K562 (cell line): Measurements from ENCODE around the gene MMAB. TPM values are rescaled to one million over a fixed set of nuclear protein-coding genes. Genes with fewer than 3 reads are reported as not detected.

Experiments used
- ATAC-seq: fragments of 200-7000 bp; cut with Tn5 transposase; 3 replicates; pipeline ENCODE4 v1.9.1; 2020; ENCODE audit warnings: moderate library complexity
- BruUV-seq: library from RNA; stranded (reverse); fragments of 400-500 nt; replicated peaks from 2 replicates; lab custom pipeline; 2021; lab: Mats Ljungman, UMichigan
- CTCF ChIA-PET: fragments of 300-600 bp; formaldehyde crosslinking; extraction: SDS; loops from one replicate; lab custom pipeline; 2021; ENCODE audit warnings: low intra/inter-chr PET ratio; lab: Yijun Ruan, JAX
- POLR2A ChIA-PET: fragments of 300-600, 350-650 bp; sonication (Branson Sonifier 250); formaldehyde crosslinking; extraction: SDS; loops from one replicate; lab custom pipeline; 2021; ENCODE audit warnings: antibody characterized with exemption, inconsistent platforms; lab: Yijun Ruan, JAX
- DNase-seq, 4 experiments: peaks; one replicate each; pipeline versions ENCODE4 v3.0.0 to v3.0.0-alpha.2; 2011 to 2018; ENCODE audit warnings: low spot score in 3 of 4, mixed read lengths in 3 of 4; ENCODE audit errors: extremely low read depth in 1 of 4
- FAIRE-seq: peaks from 2 replicates; lab custom pipeline; 2011; peaks lifted over from hg19 to GRCh38; lab: Jason Lieb, UNC
- H2AFZ ChIP-seq: 2 replicates; pipeline ENCODE4 v1.6.0; 2011; ENCODE audit warnings: low read depth, low read length, control low read depth, inconsistent platforms
- H3K27ac ChIP-seq: fragments of 200-600 bp; 3 replicates; pipeline ENCODE4 v1.8.0; 2011; ENCODE audit warnings: low read depth, mild to moderate bottlenecking, control low read depth, inconsistent platforms, low read length, moderate library complexity, mixed read lengths; ENCODE audit errors: extremely low read depth
- H3K27me3 ChIP-seq, 2 experiments: fragments of 300-600 bp in 1 of 2; 2 replicates in 1 of 2; 3 replicates in 1 of 2; pipeline versions ENCODE4 v1.6.0 to v1.8.0; 2011; ENCODE audit warnings: inconsistent platforms in 2 of 2, low read length in 2 of 2, mild to moderate bottlenecking in 1 of 2, mixed read lengths in 1 of 2, moderate library complexity in 1 of 2; ENCODE audit not compliant: control insufficient read depth in 2 of 2, insufficient read depth in 2 of 2
- H3K36me3 ChIP-seq: fragments of 300-600 bp; 3 replicates; pipeline ENCODE4 v1.8.0; 2011; ENCODE audit warnings: mild to moderate bottlenecking, low read length, inconsistent platforms; ENCODE audit not compliant: control insufficient read depth, insufficient read depth
- H3K4me1 ChIP-seq, 2 experiments: fragments of 200-600 bp in 1 of 2; replicated peaks in 1 of 2; 2 replicates in 1 of 2; 3 replicates in 1 of 2; pipeline versions ENCODE4 v1.5.1 to v1.8.0; 2011; ENCODE audit warnings: inconsistent platforms in 2 of 2, low read length in 2 of 2, mild to moderate bottlenecking in 1 of 2, mixed read lengths in 1 of 2, moderate library complexity in 1 of 2; ENCODE audit not compliant: control insufficient read depth in 2 of 2, insufficient read depth in 2 of 2
- H3K4me2 ChIP-seq: 2 replicates; pipeline ENCODE4 v1.6.1; 2011; ENCODE audit warnings: low read length, control low read depth, inconsistent platforms, mixed read lengths; ENCODE audit not compliant: insufficient read depth
- H3K4me3 ChIP-seq: fragments of 200-600 bp; sonication (generic), shearing (Covaris generic); 2 replicates; pipeline ENCODE4 v1.5.1; 2016; ENCODE audit warnings: control low read depth, inconsistent platforms
- H3K79me2 ChIP-seq: fragments of 200-600 bp; 3 replicates; pipeline ENCODE4 v1.8.0; 2011; ENCODE audit warnings: low read length, inconsistent platforms; ENCODE audit not compliant: control insufficient read depth, insufficient read depth
- H3K9ac ChIP-seq, 2 experiments: 2 replicates each; pipeline versions ENCODE4 v1.6.0 to v1.6.1; 2011; ENCODE audit warnings: low read depth in 2 of 2, low read length in 2 of 2, control low read depth in 1 of 2, inconsistent platforms in 1 of 2, mild to moderate bottlenecking in 1 of 2, mixed read lengths in 1 of 2; ENCODE audit not compliant: insufficient read depth in 1 of 2
- H3K9me1 ChIP-seq: one replicate; pipeline ENCODE4 v1.6.0; 2011; ENCODE audit warnings: inconsistent platforms, mild to moderate bottlenecking, low read length, moderate library complexity; ENCODE audit not compliant: control insufficient read depth, insufficient read depth
- H3K9me3 ChIP-seq: replicated peaks from 2 replicates; pipeline ENCODE4 v1.5.1; 2011; ENCODE audit warnings: low read depth, low read length, inconsistent platforms; ENCODE audit not compliant: control insufficient read depth, insufficient read depth
- H4K20me1 ChIP-seq: replicated peaks from 2 replicates; pipeline ENCODE4 v1.6.1; 2011; ENCODE audit warnings: low read length, inconsistent platforms, mixed read lengths; ENCODE audit not compliant: control insufficient read depth, insufficient read depth
- BCOR ChIP-seq: fragments of 450-650 bp; IDR thresholded peaks from 2 replicates; pipeline ENCODE4 v1.6.1; 2016
- E2F3 ChIP-seq: fragments of 250-450 bp; sonication (Bioruptor Pico); IDR thresholded peaks from 2 replicates; pipeline ENCODE4 v1.4.0; 2020; ENCODE audit warnings: mild to moderate bottlenecking
- FOXK1 ChIP-seq: sonication (generic); formaldehyde crosslinking; IDR thresholded peaks from 2 replicates; pipeline ENCODE4 v1.8.0; 2022; ENCODE audit warnings: missing genetic modification reagents, mild to moderate bottlenecking, borderline replicate concordance
- HDAC2 ChIP-seq: fragments of 450-650 bp; IDR thresholded peaks from 2 replicates; pipeline ENCODE4 v1.6.1; 2016; ENCODE audit warnings: mild to moderate bottlenecking
- HMG20A ChIP-seq: fragments of 450-650 bp; formaldehyde crosslinking; conservative IDR thresholded peaks from 2 replicates; pipeline ENCODE4 v1.4.0; 2020; ENCODE audit warnings: mild to moderate bottlenecking, mixed read lengths
- ILF3 ChIP-seq: fragments of 450-650 bp; IDR thresholded peaks from 2 replicates; pipeline ENCODE4 v1.6.1; 2018; ENCODE audit warnings: antibody characterized with exemption, mild to moderate bottlenecking, moderate library complexity, borderline replicate concordance
- JUN ChIP-seq, 2 experiments: sonication (generic) in 1 of 2; formaldehyde crosslinking in 1 of 2; IDR thresholded peaks; 2 replicates each; pipeline versions ENCODE4 v1.6.1 to v1.8.0; 2012 to 2022; ENCODE audit warnings: borderline replicate concordance in 2 of 2, mild to moderate bottlenecking in 2 of 2, improper control_type of control experiment in 1 of 2, low read depth in 1 of 2, low read length in 1 of 2, missing genetic modification reagents in 1 of 2
- KAT8 ChIP-seq: fragments of 450-650 bp; IDR thresholded peaks from 2 replicates; pipeline ENCODE4 v1.6.1; 2016; ENCODE audit warnings: low read depth, mild to moderate bottlenecking
- LEF1 ChIP-seq: fragments of 450-650 bp; IDR thresholded peaks from 2 replicates; pipeline ENCODE4 v1.6.1; 2016; ENCODE audit warnings: mild to moderate bottlenecking
- MBD2 ChIP-seq: sonication (generic); IDR thresholded peaks from 2 replicates; pipeline ENCODE4 v1.6.1; 2016; ENCODE audit warnings: low read depth, borderline replicate concordance
- NFXL1 ChIP-seq: fragments of 450-650 bp; formaldehyde crosslinking; IDR thresholded peaks from 2 replicates; pipeline ENCODE4 v1.4.0; 2021; ENCODE audit warnings: mild to moderate bottlenecking
- SMARCA4 ChIP-seq: fragments of 450-650 bp; IDR thresholded peaks from 2 replicates; pipeline ENCODE4 v1.6.1; 2016
- SMARCB1 ChIP-seq: IDR thresholded peaks from 2 replicates; pipeline ENCODE4 v1.6.1; 2011; ENCODE audit warnings: improper control_type of control experiment, low read depth; ENCODE audit not compliant: insufficient read length
- ZBTB1 ChIP-seq: sonication (generic); formaldehyde crosslinking; IDR thresholded peaks from 2 replicates; pipeline ENCODE4 v1.8.1; 2023; ENCODE audit warnings: missing genetic modification reagents, low read depth, mild to moderate bottlenecking, borderline replicate concordance
- WGBS: fragments of 100-300 bp; shearing (Covaris generic); methylation state at CpG from one replicate; pipeline ENCODE4 v1.1.6; 2016; ENCODE audit warnings: low coverage, mixed read lengths; ENCODE audit not compliant: insufficient coverage; ENCODE audit errors: missing lambda C conversion rate; 5-methylcytosine and 5-hydroxymethylcytosine counted together
- in situ Hi-C: fragments of 300-500 bp; cut with MboI; formaldehyde crosslinking; loops from 4 replicates; pipeline ENCODE4 v1.15.0; 2018; ENCODE audit warnings: inconsistent platforms, mixed read lengths
- intact Hi-C: fragments of 100-400 bp; cut with micrococcal nuclease; formaldehyde crosslinking; loops from 2 replicates; pipeline ENCODE4 v1.14.2; 2022
- polyA plus RNA-seq, 8 experiments: library from polyadenylated mRNA; depleted of rRNA in 4 of 8; stranded (reverse) in 5 of 8; unstranded in 3 of 8; fragments of >200 nt; fragmentation: Nextera tagmentation in 2 of 8; fragmentation: Illumina TruSeq in 1 of 8; extraction: Ambion mirVana in 2 of 8; extraction: Trizol in 1 of 8; gene quantifications; 2 replicates each; pipeline versions ENCODE4 v1.2.1 to v1.2.3, GENCODE V29; 2011 to 2014; ENCODE audit warnings: inconsistent platforms in 1 of 8, missing spikeins in 1 of 8
- total RNA-seq, 7 experiments: library from RNA; depleted of rRNA in 6 of 7; stranded (reverse); fragments of >200 nt in 6 of 7; fragmentation: Illumina TruSeq in 2 of 7; extraction: Trizol in 2 of 7; gene quantifications; 2 replicates each; pipeline versions ENCODE4 v1.2.1 to v1.2.3, GENCODE V29; 2011 to 2021; ENCODE audit warnings: low replicate concordance in 1 of 7
- TF ChIP-seq, protein P1 (sequence below): sonication (generic); formaldehyde crosslinking; IDR thresholded peaks from 2 replicates; pipeline ENCODE4 v1.9.0; 2022; ENCODE audit warnings: mild to moderate bottlenecking, missing genetic modification reagents

The MMAB gene
- total and polyA plus RNA-seq, 9 of the 15 experiments (the other 6 are each of a cell fraction or from before 2014, with no cell fraction given) = 9.5 to 76.1 (median 46.2) TPM

DNA sequence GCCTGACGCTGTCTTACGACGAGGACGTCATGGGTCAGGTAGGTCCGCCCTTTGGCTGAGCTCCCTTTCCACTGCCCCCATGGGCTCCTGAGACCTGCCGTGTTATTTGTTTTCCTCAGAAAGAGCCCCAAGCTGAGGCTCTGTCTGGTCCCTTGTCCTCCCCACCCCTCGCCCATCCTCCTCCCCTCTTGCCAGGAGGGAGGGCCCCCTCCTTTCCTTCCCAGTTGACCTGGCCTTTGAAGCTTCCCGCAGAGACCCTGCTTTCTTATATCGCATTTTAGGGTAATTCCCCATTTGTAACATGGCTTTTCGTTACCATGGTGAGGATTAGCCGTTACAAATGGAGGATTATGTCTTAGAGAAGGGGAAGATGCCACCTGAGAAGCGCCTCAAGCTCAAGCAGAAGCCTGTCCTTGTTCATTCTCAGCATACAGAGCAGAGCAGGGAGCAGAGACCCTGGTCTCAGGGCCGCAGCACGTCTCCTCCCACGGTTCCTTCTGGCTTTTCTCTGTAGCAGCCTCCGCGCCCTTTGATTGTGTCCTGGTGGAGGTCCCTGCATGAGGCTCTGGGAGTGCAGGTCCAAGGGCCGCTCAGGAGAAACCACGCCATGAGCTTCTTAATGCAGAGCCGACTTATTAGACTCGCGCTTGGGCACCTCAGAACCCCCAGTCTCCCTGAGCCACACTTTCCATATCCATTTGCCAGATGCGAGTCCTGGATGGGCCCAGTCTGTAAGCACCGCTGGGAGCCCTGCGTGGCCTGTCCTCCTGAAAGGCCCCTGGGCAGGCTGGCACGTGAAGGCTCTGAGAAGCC is 48.6 kb downstream of the MMAB start:
- WGBS = 86% methylated on average over 25 of the region's 26 CpGs
- H3K27me3 ChIP-seq = no peaks in the 10 kb centered on the region
- H3K79me2 ChIP-seq = no peaks in the 10 kb centered on the region
- FAIRE-seq (no peak), ATAC-seq (no peak), DNase-seq (no peak)
- intact Hi-C loops = no loop called here
- peak overlapping the region in 1 of 2 experiments; percentile 61; a peak in 2 of 4 replicates for H3K9ac ChIP-seq
- no peaks in the 10 kb centered on the region for H4K20me1 ChIP-seq
- H3K4me3 ChIP-seq = no peak overlapping the region
- no peaks in the 10 kb centered on the region for H3K4me1 ChIP-seq
- ChIA-PET CTCF (no interaction called here), POLR2A (interaction anchor here (0.6 to 1.8 kb wide), 3 partner anchors 9 to 649 kb away, joined by 3 to 11 read pairs (median 4); no protein-coding TSS in a partner anchor)
- H2AFZ ChIP-seq = no peak overlapping the region
- no peak overlapping the region for H3K27ac ChIP-seq
- peaks cover 2% of the 10 kb centered on the region for H3K9me1 ChIP-seq
- no TSS peak for BruUV-seq
- TF ChIP-seq JUN (IDR thresholded peaks at IDR 0.05; ENCODE audit: borderline replicate concordance, low read depth, low read length) = no peak
- TF ChIP-seq JUN (CRISPR knock-in tag; IDR thresholded peaks at IDR 0.05; ENCODE audit: borderline replicate concordance) = no peak
- no peak for TF ChIP-seq ZBTB1 (CRISPR knock-in tag)
- no peak for TF ChIP-seq ILF3
- no peak for TF ChIP-seq FOXK1
- no peak for TF ChIP-seq HDAC2
- TF ChIP-seq SMARCA4 = no peak
- no peak for TF ChIP-seq NFXL1 (CRISPR knock-in tag)
- TF ChIP-seq KAT8 = no peak
- TF ChIP-seq, protein P1, sequence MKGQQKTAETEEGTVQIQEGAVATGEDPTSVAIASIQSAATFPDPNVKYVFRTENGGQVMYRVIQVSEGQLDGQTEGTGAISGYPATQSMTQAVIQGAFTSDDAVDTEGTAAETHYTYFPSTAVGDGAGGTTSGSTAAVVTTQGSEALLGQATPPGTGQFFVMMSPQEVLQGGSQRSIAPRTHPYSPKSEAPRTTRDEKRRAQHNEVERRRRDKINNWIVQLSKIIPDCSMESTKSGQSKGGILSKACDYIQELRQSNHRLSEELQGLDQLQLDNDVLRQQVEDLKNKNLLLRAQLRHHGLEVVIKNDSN (CRISPR knock-in tag) = no peak
- TF ChIP-seq HMG20A (CRISPR knock-in tag) = no peak
- no peak for TF ChIP-seq MBD2
- TF ChIP-seq E2F3 = no peak
- no peak for TF ChIP-seq LEF1
- TF ChIP-seq BCOR = no peak
- no peak for TF ChIP-seq SMARCB1
- no peak overlapping the region for H3K4me2 ChIP-seq
- in situ Hi-C loops = no loop called here
- no peaks in the 10 kb centered on the region for H3K9me3 ChIP-seq
- H3K36me3 ChIP-seq = peaks cover 27% of the 10 kb centered on the region; the same call in 2 of the 3 replicates
